ENCODE results near the gene RFLNA.

- TF ChIP-seq CTCF (IDR thresholded peaks at IDR 0.05) (no peak), EZH2phosphoT487 (IDR thresholded peaks at IDR 0.05) (no peak), EZH2 (IDR thresholded peaks at IDR 0.05) (no peak)
These were observed 46.8 kb downstream of the RFLNA start for GRCh38 chr12:124341645-124342069.
